ENCODE results near the gene PRSS21.

DNA sequence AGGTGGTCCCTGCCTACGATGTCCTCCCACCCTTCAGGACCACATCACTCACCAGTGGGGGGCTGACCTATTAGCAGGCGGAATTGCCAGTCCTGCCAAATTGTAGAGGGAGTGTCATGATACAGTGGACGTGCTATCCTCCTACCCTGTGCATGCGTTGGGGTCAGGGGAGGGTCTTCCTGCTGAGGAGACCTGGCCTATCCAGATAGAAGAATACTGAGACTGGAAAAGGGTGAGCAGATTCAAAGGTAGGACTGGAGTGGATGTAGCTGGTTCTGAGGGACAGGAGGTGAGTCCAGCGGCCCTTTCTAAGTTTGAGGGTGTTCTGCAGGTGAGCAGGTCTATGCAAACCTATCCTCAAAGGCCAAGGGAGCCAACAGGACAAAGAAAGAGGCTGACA is 10.8 kb upstream of the PRSS21 start:
- no peak for TF ChIP-seq CTCF (IDR thresholded peaks at IDR 0.05)
- TF ChIP-seq POLR2A (IDR thresholded peaks at IDR 0.05): no peak
